Ishikawa (cell line): Measurements from ENCODE around the gene PIK3C2G.

ENCODE experiments used
- CEBPB ChIP-seq: IDR thresholded peaks from 2 replicates; pipeline ENCODE4 v1.6.1; 2012
- CREB1 ChIP-seq: IDR thresholded peaks from 2 replicates; pipeline ENCODE4 v1.6.1; 2012; ENCODE audit warnings: low read depth
- EP300 ChIP-seq: IDR thresholded peaks from 2 replicates; pipeline ENCODE4 v1.6.1; 2012; ENCODE audit warnings: borderline replicate concordance
- NFIC ChIP-seq: IDR thresholded peaks from 2 replicates; pipeline ENCODE4 v1.6.1; 2012
- RAD21 ChIP-seq: IDR thresholded peaks from 2 replicates; pipeline ENCODE4 v1.6.1; 2012; ENCODE audit warnings: low read depth
- TAF1 ChIP-seq: IDR thresholded peaks from 2 replicates; pipeline ENCODE4 v1.6.1; 2012; ENCODE audit warnings: low read depth, mild to moderate bottlenecking
- TCF12 ChIP-seq: IDR thresholded peaks from 2 replicates; pipeline ENCODE4 v1.6.1; 2012; ENCODE audit warnings: low read depth
- TF ChIP-seq, protein P1 (sequence below): IDR thresholded peaks from 2 replicates; pipeline ENCODE4 v1.6.1; 2012

DNA sequence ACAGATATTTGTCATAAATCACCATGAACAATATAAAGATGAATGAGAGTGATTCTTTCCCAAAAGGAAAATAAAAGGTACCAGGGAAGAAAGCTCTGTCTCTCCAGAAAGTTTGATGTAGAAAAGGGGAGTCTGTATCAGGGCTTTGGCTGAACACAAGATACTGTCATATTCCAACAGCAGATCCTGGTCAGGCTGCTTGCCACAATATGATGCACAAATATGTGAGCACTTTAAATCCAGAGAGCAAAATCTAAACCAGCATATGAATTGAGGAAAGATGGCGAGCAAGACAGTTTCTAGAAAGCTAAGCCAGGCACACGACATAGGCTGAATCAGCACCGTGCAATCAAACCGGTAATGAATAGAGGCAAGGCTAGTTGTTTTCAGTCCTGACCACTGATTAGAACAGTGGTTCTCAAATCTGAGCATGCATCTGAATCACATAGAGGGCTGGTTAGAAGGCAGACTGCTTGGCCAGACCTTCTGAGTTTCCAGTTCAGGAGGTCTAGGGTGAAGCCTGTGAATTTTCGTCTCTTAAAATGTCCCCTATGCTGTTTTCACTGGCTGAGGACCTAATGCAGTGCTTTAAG is 415.8 kb downstream of the PIK3C2G start:
- no peak for TF ChIP-seq RAD21
- TF ChIP-seq TAF1, result no peak
- no peak for TF ChIP-seq CEBPB
- TF ChIP-seq NFIC, result no peak
- no peak for TF ChIP-seq CREB1
- TF ChIP-seq, protein P1, sequence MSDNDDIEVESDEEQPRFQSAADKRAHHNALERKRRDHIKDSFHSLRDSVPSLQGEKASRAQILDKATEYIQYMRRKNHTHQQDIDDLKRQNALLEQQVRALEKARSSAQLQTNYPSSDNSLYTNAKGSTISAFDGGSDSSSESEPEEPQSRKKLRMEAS, result no peak
- no peak for TF ChIP-seq TCF12
- TF ChIP-seq EP300, result no peak
